Stimulated activated CD4-positive, alpha-beta T cell treated with anti-CD3 and anti-CD28 coated beads, Interleukin-15, amount 100 ng/mL, for 24 hours (primary cell): ENCODE data around the gene TAF1L.
"Not testable (repeated sequence)": the region's sequence is repeated elsewhere in the genome, so short reads cannot be mapped to it uniquely, and the experiment has no call there.

Source experiments
- DNase-seq: peaks from one replicate; pipeline ENCODE4 v3.0.0-alpha.2; 2020

The TAF1L gene

GRCh38 chr9:32635362-32635761 is at the start of gene TAF1L:
TSS of gene TAF1L (minus strand) at chr9:32635669. CDS start at chr9:32635579, 90 bp downstream.
- DNase-seq = no peak

GRCh38 chr9:32681751-32682150 is 46.3 kb upstream of the TAF1L start:
- DNase-seq = no peak

- no peak for DNase-seq
These were observed 42.5 kb upstream of the TAF1L start for GRCh38 chr9:32677931-32678330.

GRCh38 chr9:32672469-32672868 is 37.0 kb upstream of the TAF1L start:
- DNase-seq = no peak

- DNase-seq = no peak
These were observed 35.9 kb upstream of the TAF1L start for GRCh38 chr9:32671333-32671732.

GRCh38 chr9:32665101-32665500 is 29.6 kb upstream of the TAF1L start:
- DNase-seq = no peak

GRCh38 chr9:32663741-32664140 is 28.3 kb upstream of the TAF1L start:
- no peak for DNase-seq

GRCh38 chr9:32647671-32648070 is 12.2 kb upstream of the TAF1L start:
- no peak for DNase-seq

- DNase-seq = no peak
These were observed 9.2 kb upstream of the TAF1L start for GRCh38 chr9:32644698-32645097.

- DNase-seq = not testable (repeated sequence)
These were observed 2.3 kb downstream of the TAF1L start for GRCh38 chr9:32633151-32633550.

- no peak for DNase-seq
These were observed 3.5 kb downstream of the TAF1L start for GRCh38 chr9:32631991-32632390.

GRCh38 chr9:32627394-32627954 is 8.0 kb downstream of the TAF1L start:
- no peak for DNase-seq

- no peak for DNase-seq
These were observed 10.1 kb downstream of the TAF1L start for GRCh38 chr9:32625320-32625719.

- no peak for DNase-seq
These were observed 12.5 kb downstream of the TAF1L start for GRCh38 chr9:32622948-32623347.

- no peak for DNase-seq
These were observed 17.2 kb downstream of the TAF1L start for GRCh38 chr9:32618261-32618660.

GRCh38 chr9:32606811-32607210 is 28.7 kb downstream of the TAF1L start:
- no peak for DNase-seq

- DNase-seq = no peak
These were observed 31.3 kb downstream of the TAF1L start for GRCh38 chr9:32603914-32604852.

GRCh38 chr9:32599021-32599420 is 36.4 kb downstream of the TAF1L start:
- DNase-seq = not testable (repeated sequence)

GRCh38 chr9:32596936-32597335 is 38.5 kb downstream of the TAF1L start:
- no peak for DNase-seq

GRCh38 chr9:32596096-32596865 is 39.2 kb downstream of the TAF1L start:
- no peak for DNase-seq

- DNase-seq = no peak
These were observed 44.6 kb downstream of the TAF1L start for GRCh38 chr9:32590898-32591297.

GRCh38 chr9:32590476-32590875 is 45.0 kb downstream of the TAF1L start:
- DNase-seq = no peak

GRCh38 chr9:32589083-32589723 is 46.3 kb downstream of the TAF1L start:
- no peak for DNase-seq
